ENCODE data around the gene MAP1B. TPM values are rescaled to one million over a fixed set of nuclear protein-coding genes. Genes with fewer than 3 reads are reported as not detected.

Gene MAP1B
- total and polyA plus RNA-seq, 7 experiments from 2014 or later, result 0.06 to 0.21 (median 0.10) TPM; not detected in 4

- DNase-seq, result no peak
These were observed 39.4 kb upstream of the MAP1B start for GRCh38 chr5:72067682-72068470.

DNA sequence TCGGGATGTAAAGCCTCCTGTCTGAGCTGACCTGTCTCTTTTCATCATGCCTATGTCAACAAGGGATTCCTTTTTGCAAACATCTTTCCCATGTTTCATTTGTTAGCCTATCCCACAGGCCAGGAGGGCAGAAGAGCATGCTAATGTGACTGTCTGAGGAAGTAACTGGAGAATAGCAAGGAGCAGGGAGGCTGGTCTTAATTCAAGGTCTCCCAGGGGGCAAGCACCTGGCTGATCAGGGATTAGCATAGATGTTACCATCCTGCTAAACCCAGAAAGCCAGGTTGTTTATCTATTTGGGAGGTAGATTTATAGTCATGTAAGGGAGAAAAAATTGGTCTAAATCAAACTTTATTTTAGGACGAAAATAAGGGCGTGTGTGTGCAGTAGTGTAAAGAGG, 36.7 kb upstream of the MAP1B start:
- Mint-ChIP-seq H3K9me3 (peaks cover 0 to 1% (median 0%) of the 10 kb centered on the region in 11 donors), H3K27ac (peak overlapping the region in 1 of 9 donors; percentile 53), H3K36me3 (no peaks in the 10 kb centered on the region), H3K27me3 (peaks cover 6 to 35% (median 24%) of the 10 kb centered on the region in 5 donors), H3K4me3 (no peak overlapping the region), H3K4me1 (peaks cover 0 to 1% (median 0%) of the 10 kb centered on the region in 7 donors)
- Histone ChIP-seq H3K9me3 (ENCODE audit: control insufficient read depth in 2 of 3, low read length in 3 of 3) (no peaks in the 10 kb centered on the region), H3K27me3 (ENCODE audit: control insufficient read depth in 2 of 2, insufficient read depth in 2 of 2, low read length in 2 of 2) (no peaks in the 10 kb centered on the region), H3K27ac (ENCODE audit: low read depth, low read length) (no peak overlapping the region), H3K4me1 (ENCODE audit: control insufficient read depth in 2 of 2, insufficient read depth in 2 of 2, low read length in 2 of 2) (no peaks in the 10 kb centered on the region), H3K36me3 (ENCODE audit: control insufficient read depth in 2 of 3, insufficient read depth in 3 of 3, low read length in 3 of 3) (no peaks in the 10 kb centered on the region), H3K4me3 (ENCODE audit: low read length) (no peak overlapping the region)
- no peak for ATAC-seq
- POLR2A ChIA-PET, result no interaction called here
- DNase-seq, result no peak
- CTCF ChIA-PET, result no interaction called here
- intact Hi-C loops (cut with micrococcal nuclease), result no loop called here

More at GRCh38 chr5:72067682-72068470, 39.4 kb upstream of the MAP1B start:
- no peaks in the 10 kb centered on the region for H3K9me3 ChIP-seq (ENCODE audit: control insufficient read depth in 2 of 3, low read length in 3 of 3)
- no peak overlapping the region for H3K27ac ChIP-seq (ENCODE audit: low read depth, low read length)
- CTCF ChIA-PET, result no interaction called here
- POLR2A ChIA-PET, result no interaction called here
- H3K4me1 Mint-ChIP-seq, result peaks cover 0 to 1% (median 0%) of the 10 kb centered on the region in 7 donors
- H3K36me3 ChIP-seq (ENCODE audit: control insufficient read depth in 2 of 3, insufficient read depth in 3 of 3, low read length in 3 of 3), result no peaks in the 10 kb centered on the region
- H3K4me3 ChIP-seq (ENCODE audit: low read length), result no peak overlapping the region
- H3K27me3 Mint-ChIP-seq, result peaks cover 3 to 42% (median 24%) of the 10 kb centered on the region in 5 donors
- no peaks in the 10 kb centered on the region for H3K27me3 ChIP-seq (ENCODE audit: control insufficient read depth in 2 of 2, insufficient read depth in 2 of 2, low read length in 2 of 2)
- H3K36me3 Mint-ChIP-seq, result no peaks in the 10 kb centered on the region
- intact Hi-C loops (cut with micrococcal nuclease), result no loop called here
- H3K9me3 Mint-ChIP-seq, result peaks cover 0 to 1% (median 0%) of the 10 kb centered on the region in 11 donors
- ATAC-seq, result no peak
- no peaks in the 10 kb centered on the region for H3K4me1 ChIP-seq (ENCODE audit: control insufficient read depth in 2 of 2, insufficient read depth in 2 of 2, low read length in 2 of 2)
- H3K27ac Mint-ChIP-seq, result no peak overlapping the region
- H3K4me3 Mint-ChIP-seq, result no peak overlapping the region

DNA sequence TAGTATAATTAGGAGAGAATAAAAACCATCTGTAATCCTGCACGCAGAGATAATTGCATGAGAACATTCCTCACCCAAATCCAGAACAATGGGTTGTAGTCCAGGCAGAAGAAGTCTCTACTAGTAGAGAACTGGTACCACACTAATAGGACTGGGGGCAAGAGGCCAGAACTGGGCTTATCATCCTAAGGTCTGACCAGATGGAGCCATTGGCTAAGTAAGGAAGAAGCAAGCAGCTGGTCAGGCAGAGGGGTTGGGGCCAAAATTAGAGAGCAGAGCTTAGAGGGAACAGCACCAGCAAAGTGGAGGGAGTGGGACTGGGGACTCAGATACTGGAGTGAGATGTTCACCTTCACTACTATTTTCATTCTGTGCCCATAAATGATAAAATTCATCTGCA, 35.4 kb upstream of the MAP1B start:
- H3K27me3 Mint-ChIP-seq, result peaks cover 8 to 35% (median 24%) of the 10 kb centered on the region in 5 donors

DNA sequence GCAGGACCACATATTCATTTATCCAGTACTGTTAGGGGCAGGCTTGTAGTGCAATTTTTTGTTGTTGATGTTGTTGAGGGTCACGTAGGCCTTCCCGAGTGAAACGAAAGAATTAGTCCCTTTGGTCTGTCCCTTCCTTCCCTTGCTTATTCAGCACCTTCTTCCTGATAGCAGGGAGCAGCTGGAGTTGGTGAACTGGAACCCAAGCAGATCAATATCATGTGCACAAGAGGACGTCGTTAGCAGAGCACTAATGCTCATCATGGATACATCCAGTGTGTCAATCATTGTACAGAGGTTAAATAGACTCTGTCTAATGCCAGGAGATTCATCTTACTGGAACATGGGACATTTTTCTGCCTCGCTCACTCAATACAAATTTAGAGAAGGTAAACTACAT, 33.0 kb upstream of the MAP1B start:
- CTCF ChIA-PET, result no interaction called here
- no peak overlapping the region for H3K27ac ChIP-seq (ENCODE audit: low read depth, low read length)
- H3K4me3 ChIP-seq (ENCODE audit: low read length), result no peak overlapping the region
- DNase-seq, result no peak
- H3K4me1 ChIP-seq (ENCODE audit: control insufficient read depth in 2 of 2, insufficient read depth in 2 of 2, low read length in 2 of 2), result no peaks in the 10 kb centered on the region
- Mint-ChIP-seq H3K27me3 (peaks cover 18 to 37% (median 26%) of the 10 kb centered on the region in 5 donors), H3K27ac (no peak overlapping the region), H3K9me3 (no peaks in the 10 kb centered on the region), H3K4me1 (no peaks in the 10 kb centered on the region), H3K4me3 (no peak overlapping the region), H3K36me3 (no peaks in the 10 kb centered on the region)
- ATAC-seq, result no peak
- H3K27me3 ChIP-seq (ENCODE audit: control insufficient read depth in 2 of 2, insufficient read depth in 2 of 2, low read length in 2 of 2), result no peaks in the 10 kb centered on the region
- POLR2A ChIA-PET, result no interaction called here
- no peaks in the 10 kb centered on the region for H3K9me3 ChIP-seq (ENCODE audit: control insufficient read depth in 2 of 3, low read length in 3 of 3)
- H3K36me3 ChIP-seq (ENCODE audit: control insufficient read depth in 2 of 3, insufficient read depth in 3 of 3, low read length in 3 of 3), result no peaks in the 10 kb centered on the region
- intact Hi-C loops (cut with micrococcal nuclease), result no loop called here

More for the DNA sequence above, 35.4 kb upstream of the MAP1B start:
- Histone ChIP-seq H3K4me1 (ENCODE audit: control insufficient read depth in 2 of 2, insufficient read depth in 2 of 2, low read length in 2 of 2) (no peaks in the 10 kb centered on the region), H3K27me3 (ENCODE audit: control insufficient read depth in 2 of 2, insufficient read depth in 2 of 2, low read length in 2 of 2) (no peaks in the 10 kb centered on the region), H3K4me3 (ENCODE audit: low read length) (no peak overlapping the region), H3K27ac (ENCODE audit: low read depth, low read length) (no peak overlapping the region), H3K9me3 (ENCODE audit: control insufficient read depth in 2 of 3, low read length in 3 of 3) (no peaks in the 10 kb centered on the region), H3K36me3 (ENCODE audit: control insufficient read depth in 2 of 3, insufficient read depth in 3 of 3, low read length in 3 of 3) (no peaks in the 10 kb centered on the region)
- H3K4me3 Mint-ChIP-seq, result no peak overlapping the region
- intact Hi-C loops (cut with micrococcal nuclease), result no loop called here
- ChIA-PET POLR2A (no interaction called here), CTCF (no interaction called here)
- H3K36me3 Mint-ChIP-seq, result no peaks in the 10 kb centered on the region
- H3K4me1 Mint-ChIP-seq, result peaks cover 0 to 1% (median 0%) of the 10 kb centered on the region in 7 donors
- ATAC-seq (no peak), DNase-seq (no peak)
- no peak overlapping the region for H3K27ac Mint-ChIP-seq
- H3K9me3 Mint-ChIP-seq, result peaks cover 0 to 1% (median 0%) of the 10 kb centered on the region in 11 donors

DNA sequence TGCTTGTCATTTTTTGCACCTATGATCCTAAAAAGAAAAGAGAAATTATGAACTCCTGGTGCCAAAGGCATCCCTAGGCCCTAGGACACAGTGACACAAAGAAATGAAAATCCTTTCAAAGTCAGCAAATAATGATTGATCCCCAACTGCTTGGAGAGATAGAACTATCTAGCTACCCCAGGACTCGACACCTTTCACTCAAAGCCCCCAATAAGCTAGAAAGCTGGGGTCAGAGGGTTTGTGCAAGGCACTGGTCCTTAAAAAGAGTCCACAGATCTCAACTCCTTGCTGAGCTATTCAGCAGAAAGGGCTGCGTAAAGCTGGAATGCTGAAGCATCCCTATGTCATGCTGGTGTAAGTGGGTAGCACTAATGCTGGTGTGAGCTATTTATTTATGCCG, 31.8 kb upstream of the MAP1B start:
- Mint-ChIP-seq H3K27ac (no peak overlapping the region), H3K4me1 (no peaks in the 10 kb centered on the region), H3K27me3 (peaks cover 18 to 33% (median 27%) of the 10 kb centered on the region in 5 donors), H3K9me3 (no peaks in the 10 kb centered on the region), H3K36me3 (no peaks in the 10 kb centered on the region), H3K4me3 (no peak overlapping the region)
- DNase-seq (no peak), ATAC-seq (no peak)
- Histone ChIP-seq H3K4me3 (ENCODE audit: low read length) (no peak overlapping the region), H3K9me3 (ENCODE audit: control insufficient read depth in 2 of 3, low read length in 3 of 3) (no peaks in the 10 kb centered on the region), H3K27ac (ENCODE audit: low read depth, low read length) (no peak overlapping the region), H3K36me3 (ENCODE audit: control insufficient read depth in 2 of 3, insufficient read depth in 3 of 3, low read length in 3 of 3) (no peaks in the 10 kb centered on the region), H3K27me3 (ENCODE audit: control insufficient read depth in 2 of 2, insufficient read depth in 2 of 2, low read length in 2 of 2) (no peaks in the 10 kb centered on the region), H3K4me1 (ENCODE audit: control insufficient read depth in 2 of 2, insufficient read depth in 2 of 2, low read length in 2 of 2) (no peaks in the 10 kb centered on the region)
- ChIA-PET POLR2A (no interaction called here), CTCF (interaction anchor here (0.5 to 0.7 kb wide), 2 partner anchors 125 to 233 kb away, joined by 3 to 4 read pairs; no protein-coding TSS in a partner anchor)
- intact Hi-C loops (cut with micrococcal nuclease), result no loop called here

DNA sequence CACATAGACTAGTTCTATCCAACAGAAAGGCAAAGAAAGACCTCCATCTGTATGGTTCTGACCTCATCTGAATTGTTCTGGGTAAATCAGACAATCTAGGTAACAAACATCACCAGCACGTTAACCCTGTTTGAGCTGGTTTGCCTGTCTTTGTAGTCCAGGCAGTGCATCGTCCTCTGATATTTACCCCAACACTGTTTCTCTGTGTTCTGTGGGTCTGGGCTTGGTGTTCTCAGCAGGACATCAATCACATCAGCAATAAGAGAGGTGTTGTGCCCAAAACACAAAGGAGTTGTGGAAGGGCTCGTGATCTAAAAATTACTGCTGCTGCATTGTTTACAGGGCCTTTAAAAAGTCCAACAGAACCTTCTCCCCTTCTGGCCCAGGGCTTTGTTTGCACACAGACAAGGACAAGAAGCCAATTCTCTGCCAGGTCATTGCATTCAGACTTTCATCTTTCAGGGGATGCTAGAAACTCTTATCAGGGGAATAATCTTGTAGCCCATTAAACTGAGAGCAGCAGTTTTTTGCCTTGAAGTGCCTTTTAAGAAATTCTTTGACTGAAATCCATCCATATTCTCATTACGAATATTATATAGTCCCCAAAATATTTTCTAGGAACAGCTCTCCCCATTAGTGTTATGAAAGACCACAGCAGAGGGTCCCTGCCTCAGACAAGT, 30.5 kb upstream of the MAP1B start:
- H3K27me3 Mint-ChIP-seq, result peaks cover 20 to 30% (median 25%) of the 10 kb centered on the region in 5 donors
- Histone ChIP-seq H3K4me1 (ENCODE audit: control insufficient read depth in 2 of 2, insufficient read depth in 2 of 2, low read length in 2 of 2) (no peaks in the 10 kb centered on the region), H3K27me3 (ENCODE audit: control insufficient read depth in 2 of 2, insufficient read depth in 2 of 2, low read length in 2 of 2) (no peaks in the 10 kb centered on the region), H3K36me3 (ENCODE audit: control insufficient read depth in 2 of 3, insufficient read depth in 3 of 3, low read length in 3 of 3) (no peaks in the 10 kb centered on the region), H3K4me3 (ENCODE audit: low read length) (no peak overlapping the region), H3K9me3 (ENCODE audit: control insufficient read depth in 2 of 3, low read length in 3 of 3) (no peaks in the 10 kb centered on the region), H3K27ac (ENCODE audit: low read depth, low read length) (no peak overlapping the region)
- H3K4me3 Mint-ChIP-seq, result no peak overlapping the region
- intact Hi-C loops (cut with micrococcal nuclease), result no loop called here
- no peak for ATAC-seq
- CTCF ChIA-PET, result no interaction called here
- no peak overlapping the region for H3K27ac Mint-ChIP-seq
- H3K9me3 Mint-ChIP-seq, result no peaks in the 10 kb centered on the region
- POLR2A ChIA-PET, result no interaction called here
- H3K36me3 Mint-ChIP-seq, result no peaks in the 10 kb centered on the region
- H3K4me1 Mint-ChIP-seq, result no peaks in the 10 kb centered on the region
- DNase-seq, result no peak
